Epithelial cell of esophagus (primary cell): ENCODE results near the gene CABP5.
"Not testable (repeated sequence)": the region's sequence is repeated elsewhere in the genome, so short reads cannot be mapped to it uniquely, and the experiment has no call there.

ENCODE experiments used
- DNase-seq: peaks from one replicate; pipeline ENCODE4 v3.0.0; 2010; ENCODE audit warnings: low read depth
- H3K4me3 ChIP-seq: 2 replicates; pipeline ENCODE4 v1.5.1; 2011; ENCODE audit warnings: mild to moderate bottlenecking, low read length, control low read depth
- TF ChIP-seq, protein P1 (sequence below): IDR thresholded peaks from 2 replicates; pipeline ENCODE4 v1.5.1; 2011; ENCODE audit warnings: low read depth, mild to moderate bottlenecking, low read length, control low read depth, inconsistent platforms; ENCODE audit not compliant: insufficient read depth; ENCODE audit errors: missing control alignments

Gene CABP5

DNA sequence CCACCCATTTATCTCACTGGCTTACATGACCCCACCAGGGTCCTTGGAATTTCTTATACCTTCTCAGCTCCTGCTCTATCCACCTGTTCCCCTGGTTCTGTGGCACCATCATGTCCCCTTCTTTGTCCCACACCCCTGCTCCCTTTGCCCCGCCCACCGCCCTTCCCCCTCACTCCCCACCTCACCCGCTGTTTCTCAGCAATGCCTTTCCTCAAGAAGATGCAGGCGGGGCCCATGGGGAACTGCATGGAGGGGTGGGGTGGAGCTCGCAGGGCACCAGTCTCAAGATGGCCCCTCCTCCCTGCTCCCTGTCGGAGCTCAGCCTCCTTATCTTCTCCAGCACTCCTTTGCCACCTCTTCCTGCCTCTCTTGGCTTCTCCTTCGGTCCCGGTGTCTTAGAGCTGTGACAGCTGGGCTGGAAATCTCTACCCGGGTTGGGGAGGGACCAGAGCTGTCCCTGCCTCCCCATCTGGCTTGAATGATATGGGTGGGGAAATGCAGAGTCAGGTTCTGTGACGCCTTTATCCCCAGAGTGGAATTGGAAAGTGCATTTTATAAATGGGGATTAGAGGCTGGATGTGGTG, at the start of gene CABP5:
CABP5 (minus strand) TSS at position 405 of the 584 bp plus-strand sequence; CDS start at position 248, 157 bp downstream.
- DNase-seq, result no peak
- TF ChIP-seq, protein P1, sequence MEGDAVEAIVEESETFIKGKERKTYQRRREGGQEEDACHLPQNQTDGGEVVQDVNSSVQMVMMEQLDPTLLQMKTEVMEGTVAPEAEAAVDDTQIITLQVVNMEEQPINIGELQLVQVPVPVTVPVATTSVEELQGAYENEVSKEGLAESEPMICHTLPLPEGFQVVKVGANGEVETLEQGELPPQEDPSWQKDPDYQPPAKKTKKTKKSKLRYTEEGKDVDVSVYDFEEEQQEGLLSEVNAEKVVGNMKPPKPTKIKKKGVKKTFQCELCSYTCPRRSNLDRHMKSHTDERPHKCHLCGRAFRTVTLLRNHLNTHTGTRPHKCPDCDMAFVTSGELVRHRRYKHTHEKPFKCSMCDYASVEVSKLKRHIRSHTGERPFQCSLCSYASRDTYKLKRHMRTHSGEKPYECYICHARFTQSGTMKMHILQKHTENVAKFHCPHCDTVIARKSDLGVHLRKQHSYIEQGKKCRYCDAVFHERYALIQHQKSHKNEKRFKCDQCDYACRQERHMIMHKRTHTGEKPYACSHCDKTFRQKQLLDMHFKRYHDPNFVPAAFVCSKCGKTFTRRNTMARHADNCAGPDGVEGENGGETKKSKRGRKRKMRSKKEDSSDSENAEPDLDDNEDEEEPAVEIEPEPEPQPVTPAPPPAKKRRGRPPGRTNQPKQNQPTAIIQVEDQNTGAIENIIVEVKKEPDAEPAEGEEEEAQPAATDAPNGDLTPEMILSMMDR, result no peak
- H3K4me3 ChIP-seq, result no peak within 1 kb of the TSS

- DNase-seq, result peak; percentile 81
- not testable (repeated sequence) for H3K4me3 ChIP-seq
These were observed 47.3 kb upstream of the CABP5 start for GRCh38 chr19:48091111-48091718.

- DNase-seq, result no peak
- H3K4me3 ChIP-seq, result no peak overlapping the region
- TF ChIP-seq, protein P1, result no peak
These were observed 46.5 kb upstream of the CABP5 start for GRCh38 chr19:48090281-48090802.

DNA sequence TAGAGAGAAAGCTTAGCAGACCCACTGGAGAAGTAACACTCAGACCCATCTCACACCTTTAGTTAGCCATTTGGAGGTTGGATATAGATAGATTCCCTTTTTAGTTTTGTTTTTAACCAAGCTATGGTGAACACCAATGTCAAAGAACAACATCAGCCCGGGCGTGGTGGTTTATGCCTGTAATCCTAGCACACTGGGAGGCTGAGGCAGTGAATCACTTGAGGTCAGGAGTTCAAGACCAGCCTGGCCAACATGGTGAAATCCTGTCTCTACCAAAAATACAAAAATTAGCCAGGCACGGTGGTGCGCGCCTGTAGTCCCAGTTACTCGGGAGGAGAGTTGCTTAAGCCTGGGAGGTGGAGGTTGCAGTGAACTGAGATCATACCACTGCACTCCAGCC, 45.1 kb upstream of the CABP5 start:
- DNase-seq, result not testable (repeated sequence)

DNA sequence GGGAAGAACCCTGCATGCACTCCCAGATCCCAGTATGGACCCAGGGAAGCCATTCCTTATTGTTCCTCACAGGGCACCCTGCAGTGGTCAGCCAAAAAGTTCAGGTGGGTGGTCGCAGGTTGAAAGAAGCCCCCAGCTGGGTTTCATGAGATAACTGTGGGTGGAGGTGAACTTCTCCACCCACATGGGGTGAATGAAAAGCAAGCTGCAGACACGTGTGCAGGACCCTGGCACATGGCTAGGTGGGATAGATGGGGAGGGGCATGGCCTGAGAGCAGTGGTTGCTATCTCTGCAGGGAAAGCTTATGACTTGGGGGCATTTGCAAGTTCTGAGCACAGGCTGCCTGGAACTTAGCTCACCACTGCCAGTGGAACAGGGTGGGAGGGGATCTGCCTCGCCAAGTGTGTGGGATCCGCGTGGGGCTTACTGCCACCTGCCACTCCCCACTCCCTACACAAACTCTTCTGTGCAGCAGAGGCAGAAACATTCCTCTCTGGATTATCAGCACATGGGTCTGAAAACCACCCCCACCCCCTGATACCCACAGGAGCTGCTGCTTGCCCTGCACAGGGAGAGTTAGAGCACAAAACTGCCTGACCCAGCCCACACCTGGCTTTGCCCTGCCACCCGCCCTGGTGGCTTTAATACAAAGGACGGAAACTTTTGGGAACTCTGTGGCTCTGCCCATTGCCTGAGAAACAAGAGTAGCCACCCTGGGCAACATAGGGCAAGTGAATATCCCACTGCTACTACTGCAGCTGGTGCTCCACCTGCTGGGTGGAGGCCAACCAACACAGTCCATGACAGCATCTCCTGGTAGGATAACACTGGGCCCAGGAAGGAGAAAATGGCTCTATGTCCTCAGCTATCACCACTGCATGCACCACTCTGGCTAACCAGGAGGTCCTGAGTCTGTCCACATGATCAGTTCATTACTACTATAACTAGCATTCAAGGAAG, 42.3 kb upstream of the CABP5 start:
- DNase-seq, result no peak
- TF ChIP-seq, protein P1, result no peak
- no peak overlapping the region for H3K4me3 ChIP-seq

More for the DNA sequence above, 45.1 kb upstream of the CABP5 start:
- H3K4me3 ChIP-seq, result not testable (repeated sequence)

DNA sequence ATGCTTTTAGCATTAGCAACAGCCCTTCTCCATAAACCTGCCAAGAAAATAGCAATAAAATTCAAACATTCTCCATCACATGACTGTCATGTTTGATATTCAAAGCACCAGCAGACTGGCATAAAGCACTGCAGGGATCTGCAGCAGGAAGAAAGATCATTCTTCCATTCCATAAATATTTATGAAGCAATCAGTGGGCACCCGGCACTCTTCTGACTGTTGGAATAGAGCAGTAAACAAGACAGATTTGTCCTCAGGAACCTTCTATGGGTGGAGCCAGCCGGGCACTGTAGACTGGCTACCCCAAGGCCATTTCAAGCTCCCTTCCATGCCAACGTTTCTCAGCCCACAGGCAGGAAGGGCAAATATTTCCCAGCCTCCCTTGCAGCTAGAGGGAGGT, 41.2 kb upstream of the CABP5 start:
- TF ChIP-seq, protein P1, result no peak

DNA sequence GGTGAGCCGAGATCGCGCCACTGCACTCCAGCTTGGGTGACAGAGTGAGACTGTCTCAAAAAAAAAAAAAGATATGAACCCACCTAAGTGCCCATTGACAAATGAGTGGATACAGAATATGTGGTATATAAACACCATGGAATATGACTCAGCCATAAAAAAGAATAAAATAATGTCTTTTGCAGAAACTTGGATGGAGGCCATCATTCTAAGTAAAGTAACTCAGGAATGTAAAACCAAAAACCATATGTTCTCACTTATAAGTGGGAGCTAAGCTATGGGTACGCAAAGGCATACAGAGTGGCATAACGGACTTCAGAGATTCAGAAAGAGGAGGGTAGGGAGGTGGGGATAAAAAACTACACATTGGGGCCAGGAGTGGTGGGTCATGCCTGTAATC, 37.2 kb upstream of the CABP5 start:
- TF ChIP-seq, protein P1, result no peak
- DNase-seq, result no peak
- no peak overlapping the region for H3K4me3 ChIP-seq

More for the DNA sequence above, 41.2 kb upstream of the CABP5 start:
- H3K4me3 ChIP-seq, result no peak overlapping the region
- DNase-seq, result no peak

GRCh38 chr19:48070177-48070769, 26.4 kb upstream of the CABP5 start:
- not testable (repeated sequence) for DNase-seq, H3K4me3 ChIP-seq
